Activated CD4-positive, alpha-beta T cell treated with anti-CD3 and anti-CD28 coated beads for 48 hours (primary cell): ENCODE measurements around the gene ORC2.
A peak's percentile ranks its signal among the peaks of the same experiment; 100 is the strongest.
"Not testable (repeated sequence)": the region's sequence is repeated elsewhere in the genome, so short reads cannot be mapped to it uniquely, and the experiment has no call there.

ENCODE experiments used
- DNase-seq: peaks from one replicate; pipeline ENCODE4 v3.0.0-alpha.2; 2020

Gene ORC2

DNA sequence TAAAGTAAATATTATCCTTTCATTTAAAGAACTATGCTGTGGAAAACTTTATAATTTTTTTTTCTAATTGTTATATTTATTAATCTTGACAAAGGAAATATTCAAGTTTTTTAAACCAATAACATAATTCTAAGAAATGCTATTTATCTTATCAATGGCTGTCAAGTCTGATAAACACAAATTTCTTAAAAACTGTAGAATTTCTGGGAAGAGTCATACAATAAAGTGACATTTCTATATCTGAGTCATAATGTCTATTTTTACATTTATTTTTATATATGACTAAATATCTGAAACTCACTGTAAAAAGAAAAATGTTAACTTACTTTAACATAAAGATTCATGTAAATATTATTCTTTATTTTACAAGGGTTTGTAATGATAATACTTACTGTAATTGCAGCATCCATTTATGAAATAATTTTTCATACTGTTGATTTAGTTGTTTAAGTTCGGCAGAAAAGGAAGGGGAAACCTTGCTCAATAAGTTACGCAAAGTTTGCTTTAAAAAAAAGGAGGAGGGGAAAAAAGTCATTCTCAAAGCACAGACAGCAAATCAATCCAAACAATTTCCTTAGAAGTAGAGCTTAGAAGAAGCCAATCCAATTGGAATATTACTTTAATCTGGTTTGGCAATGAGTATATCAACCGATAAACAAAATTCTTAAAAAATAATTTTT, 32.4 kb downstream of the ORC2 start:
- no peak for DNase-seq

DNA sequence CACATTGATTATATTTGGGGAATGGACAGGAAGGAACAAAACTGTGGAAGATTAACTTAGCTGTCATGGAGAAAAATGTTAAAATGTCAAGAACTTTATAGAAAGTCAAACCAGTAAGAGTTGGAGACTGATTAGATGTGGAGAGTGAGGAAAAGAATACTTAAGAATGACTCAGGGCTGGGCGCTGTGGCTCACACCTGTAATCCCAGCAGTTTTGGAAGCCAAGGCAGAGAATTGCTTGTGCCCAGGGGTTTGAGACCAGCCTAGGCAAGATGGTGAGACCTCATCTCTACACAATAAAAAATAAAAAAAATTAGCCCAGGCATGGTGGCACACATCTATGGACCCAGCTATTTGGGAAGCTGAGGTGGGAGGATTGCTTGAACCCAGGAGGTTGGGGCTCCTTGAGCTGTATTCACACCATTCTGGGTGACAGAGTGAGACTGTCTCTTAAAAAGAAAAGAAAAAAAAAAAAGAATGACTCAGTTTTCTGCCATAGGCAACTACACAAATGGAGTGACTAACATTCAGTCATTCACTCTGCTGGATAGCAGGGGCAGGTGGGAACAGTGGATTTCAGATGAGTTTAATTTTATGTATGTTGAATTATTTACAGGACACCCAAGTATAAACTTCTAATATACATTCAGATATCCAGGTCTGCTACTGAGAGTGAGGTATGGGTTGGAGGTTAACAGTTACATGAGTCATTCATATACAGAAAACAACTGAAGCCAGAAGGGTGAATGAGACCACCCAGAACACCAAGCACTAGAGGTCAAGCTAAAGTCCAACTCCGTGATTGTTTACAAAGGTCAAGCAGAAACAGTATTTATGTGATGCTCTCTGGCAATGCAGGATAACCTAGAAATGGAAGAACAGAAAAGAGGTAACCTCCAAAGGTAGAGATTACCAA, 33.9 kb downstream of the ORC2 start:
- DNase-seq: no peak

DNA sequence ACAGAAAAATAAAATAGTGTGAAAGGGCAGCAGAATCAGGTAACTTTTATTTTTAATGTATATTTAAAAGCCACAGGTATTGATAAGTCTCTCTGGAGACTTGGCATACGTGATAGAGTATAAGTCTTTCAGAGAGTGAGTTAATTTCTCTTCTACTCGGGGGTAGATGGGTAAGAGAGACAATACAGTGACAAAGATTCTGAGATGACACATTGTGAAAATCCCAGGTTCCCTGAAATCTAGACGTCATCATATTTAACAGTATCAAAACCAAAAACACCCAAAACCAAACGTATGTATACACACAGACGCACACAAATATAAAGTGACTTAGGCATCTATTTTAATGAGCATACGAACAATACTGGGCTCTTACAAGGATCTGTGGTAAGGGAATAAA, 41.0 kb downstream of the ORC2 start:
- DNase-seq: no peak

DNA sequence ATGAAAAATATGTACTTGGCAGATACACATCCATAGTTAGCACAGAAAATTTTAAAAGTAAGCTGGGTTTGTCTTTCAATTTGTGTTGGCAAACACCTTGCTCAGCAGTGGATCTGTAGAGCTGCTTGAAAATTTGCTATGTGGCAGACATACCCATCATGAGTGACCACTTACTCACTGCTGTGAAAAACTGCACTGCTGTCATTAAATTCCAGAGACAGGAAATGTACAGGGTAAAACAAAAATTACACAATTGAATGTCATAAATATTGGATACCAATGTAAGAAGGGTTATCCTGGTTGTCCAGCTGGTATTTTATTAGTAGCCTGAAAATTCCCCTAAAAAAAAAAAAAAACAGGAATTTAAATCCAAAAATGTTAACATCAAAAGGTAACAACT, 49.8 kb downstream of the ORC2 start:
- no peak for DNase-seq

DNA sequence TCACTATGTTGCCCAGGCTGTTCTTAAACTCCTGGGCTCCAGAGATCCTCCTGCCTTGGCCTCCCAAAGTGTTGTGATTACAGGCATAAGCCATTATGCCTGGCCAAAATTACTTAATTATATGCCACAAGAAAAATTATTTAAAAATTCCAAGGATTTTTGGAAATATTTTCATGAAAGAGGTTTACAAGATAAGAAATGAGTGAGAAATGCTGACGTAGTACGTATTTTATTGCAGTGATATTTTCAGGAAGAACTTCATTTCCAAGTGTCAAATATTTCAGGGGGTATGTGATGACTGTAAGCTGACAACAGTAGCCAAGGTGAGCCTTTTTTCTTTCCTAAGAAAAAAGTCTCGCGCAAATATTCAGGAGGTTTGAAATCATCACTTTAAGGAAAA, 53.5 kb downstream of the ORC2 start:
- no peak for DNase-seq

DNA sequence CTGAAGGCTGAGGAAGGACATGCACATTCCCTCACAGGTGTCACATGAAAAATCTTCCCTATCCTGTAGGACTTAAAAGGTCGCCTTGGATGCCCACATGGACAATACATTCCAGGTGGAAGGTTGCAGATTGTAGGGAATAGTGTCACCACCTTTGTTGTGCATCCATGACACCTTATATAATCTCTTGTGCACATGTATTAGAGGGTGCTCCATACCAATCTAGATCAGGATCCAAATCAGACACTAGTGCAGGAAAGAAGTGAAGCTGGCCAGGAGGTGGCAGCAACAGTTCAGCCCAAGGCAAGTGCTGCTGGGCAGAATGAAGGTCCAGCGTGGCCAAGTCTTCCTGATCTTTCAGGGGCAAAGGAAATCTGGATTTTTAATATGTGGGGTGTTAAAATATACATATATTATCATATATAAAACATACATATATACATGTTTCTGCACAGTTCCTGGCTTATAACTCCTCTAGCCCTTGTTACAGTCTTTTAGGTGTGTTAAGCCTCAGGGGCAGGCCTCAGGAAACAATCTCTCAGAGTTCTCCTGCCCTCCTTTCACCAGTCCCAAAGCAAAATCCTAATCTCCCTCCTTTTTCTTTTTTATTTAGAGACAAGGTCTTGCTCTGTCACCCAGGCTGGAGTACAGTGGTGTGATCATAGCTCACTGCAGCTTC, 57.7 kb downstream of the ORC2 start:
- DNase-seq: peak; percentile 72

DNA sequence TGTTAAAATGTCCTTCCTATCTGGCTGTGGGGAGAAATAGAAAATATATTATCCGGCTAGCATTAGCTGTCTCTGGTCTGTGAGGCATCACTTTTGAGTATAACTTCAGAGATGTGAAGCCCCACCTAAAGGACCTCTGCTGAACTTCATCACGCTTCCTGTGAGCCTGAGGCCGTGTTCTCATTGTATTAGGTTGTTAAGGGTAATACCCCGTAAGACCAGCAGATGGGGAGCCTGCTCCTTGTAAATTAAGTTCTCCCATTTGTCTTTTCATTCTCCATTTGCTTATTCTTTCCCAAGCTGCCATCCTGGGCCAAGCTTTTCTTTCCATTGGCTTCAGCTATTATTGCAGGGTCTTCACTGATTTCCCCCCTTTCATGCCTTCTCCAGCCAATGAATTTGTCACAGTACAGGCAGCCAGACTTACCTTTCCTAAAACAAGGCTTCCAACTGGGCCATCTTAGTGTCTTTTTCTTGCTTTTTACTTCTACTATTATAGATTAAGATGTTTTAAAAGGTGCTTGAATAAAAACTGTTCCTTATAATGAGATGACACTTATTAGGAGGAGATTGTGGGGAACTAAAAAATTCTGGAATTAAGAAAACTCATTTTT, 61.9 kb downstream of the ORC2 start:
- peak; percentile 80 for DNase-seq

DNA sequence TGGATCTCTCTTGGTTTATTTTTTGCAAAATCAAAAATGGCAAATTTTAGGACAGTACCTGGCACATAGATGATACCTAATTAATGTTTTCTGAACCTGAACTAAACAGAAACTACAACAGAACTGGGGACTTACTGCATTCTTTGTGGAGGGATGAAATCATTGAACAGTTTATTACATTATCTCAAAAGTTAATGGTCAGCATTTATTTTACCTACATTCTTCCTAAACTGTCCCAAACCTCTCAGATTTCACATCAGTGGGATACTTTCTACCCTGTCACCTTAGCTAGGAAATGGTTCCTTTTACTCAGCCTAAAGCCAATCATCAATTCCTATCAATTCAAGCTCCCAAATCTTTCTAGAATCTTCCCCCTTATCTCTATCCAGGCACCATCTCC, 64.0 kb downstream of the ORC2 start:
- no peak for DNase-seq

DNA sequence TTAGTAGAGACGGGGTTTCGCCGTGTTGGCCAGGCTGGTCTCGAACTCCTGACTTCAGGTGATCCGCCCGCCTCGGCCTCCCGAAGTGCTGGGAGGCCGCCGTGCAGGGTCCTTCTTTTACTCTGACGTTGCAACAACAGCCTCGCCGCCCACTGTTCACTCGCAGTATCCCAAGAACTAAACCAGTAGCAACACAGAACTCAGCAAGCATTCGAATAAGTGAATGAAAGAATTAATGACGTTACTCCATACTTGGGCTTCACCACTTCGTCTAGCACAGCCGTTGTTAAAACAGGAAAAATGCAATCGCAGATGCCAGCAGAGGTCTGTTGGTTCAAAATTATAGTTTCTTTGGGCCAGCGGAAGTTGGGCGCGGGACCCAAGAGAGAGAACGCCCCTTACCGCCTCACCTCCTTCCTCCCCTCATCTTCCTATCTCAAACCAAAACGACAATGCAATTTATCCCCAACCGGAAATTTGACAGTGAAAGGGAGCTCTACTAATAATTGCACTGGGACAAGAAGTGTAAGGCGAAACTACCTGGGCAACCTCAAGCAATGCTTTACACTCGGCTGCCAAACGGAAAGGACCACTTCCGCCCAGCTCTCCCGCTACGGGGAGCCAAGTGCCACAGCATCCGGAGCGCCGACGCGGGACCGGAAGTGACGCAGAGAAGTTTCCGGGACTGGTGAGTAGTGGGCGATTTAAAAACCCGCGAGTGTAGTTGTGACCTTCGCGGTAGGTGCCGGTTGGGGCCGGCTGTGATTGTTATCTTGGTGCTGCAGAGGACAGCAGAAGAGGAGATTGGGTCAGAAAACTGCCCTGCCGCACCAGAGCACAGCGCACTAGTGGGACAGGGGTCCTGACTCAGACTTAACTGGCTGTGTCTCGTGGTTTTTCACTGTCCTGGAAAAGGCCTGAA, 74.5 kb downstream of the ORC2 start, which contains the start of the genes NIF3L1 and PPIL3:
Gene NIF3L1, plus strand, starts transcription at position 668 of the 922 bp plus-strand sequence. CDS start 2,573 bp downstream, outside the sequence.
Gene PPIL3, minus strand, starts transcription at position 374 of the 922 bp plus-strand sequence. CDS start 1,462 bp downstream, outside the sequence.
- DNase-seq: peak; percentile 98

DNA sequence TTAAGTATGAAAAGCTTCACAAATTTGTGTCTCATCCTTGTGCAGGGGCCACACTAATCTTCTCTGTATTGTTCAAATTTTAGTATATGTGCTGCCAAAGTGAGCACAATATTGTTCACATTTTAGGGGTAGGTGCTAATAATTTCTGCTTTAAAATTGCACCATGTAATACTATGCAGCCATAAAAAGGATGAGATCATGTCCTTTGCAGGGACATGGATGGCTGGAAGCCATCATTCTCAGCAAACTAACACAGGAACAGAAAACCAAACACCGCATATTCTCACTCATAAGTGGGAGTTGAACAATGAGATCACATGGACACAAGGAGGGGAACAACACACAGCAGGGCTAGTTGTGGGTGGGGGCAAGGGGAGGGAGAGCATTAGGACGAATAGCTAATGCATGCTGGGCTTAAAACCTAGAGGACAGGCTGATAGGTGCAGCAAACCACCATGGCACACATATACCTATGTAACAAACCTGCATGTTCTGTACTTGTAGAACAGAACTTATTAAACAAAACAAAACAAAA, 81.7 kb downstream of the ORC2 start:
- DNase-seq: not testable (repeated sequence)

DNA sequence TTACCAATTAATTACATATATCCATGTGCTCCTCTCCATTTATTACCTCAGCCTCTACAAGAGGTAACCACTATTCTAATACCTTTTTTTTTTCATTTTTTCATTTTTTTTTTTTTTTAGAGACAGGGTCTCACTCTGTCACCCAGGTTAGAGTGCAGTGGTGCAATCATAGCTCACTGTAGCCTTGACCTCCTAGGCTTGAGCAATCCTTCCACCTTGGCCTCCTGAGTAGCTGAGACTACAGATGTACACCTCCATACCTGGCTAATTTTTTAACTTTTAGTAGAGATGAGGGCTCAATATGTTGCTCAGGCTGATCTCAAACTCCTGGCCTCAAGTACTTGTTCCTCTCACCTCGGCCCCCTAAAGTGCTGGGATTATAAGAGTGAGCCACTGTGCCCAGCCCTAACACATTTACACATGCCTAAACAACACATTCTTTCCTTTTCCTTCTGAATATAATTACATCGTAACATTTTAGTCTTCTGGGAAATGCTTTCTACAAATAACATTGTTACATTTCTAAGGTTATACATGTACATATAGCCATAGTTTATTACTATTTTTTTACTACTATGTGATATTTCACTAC, 85.1 kb downstream of the ORC2 start:
- no peak for DNase-seq

DNA sequence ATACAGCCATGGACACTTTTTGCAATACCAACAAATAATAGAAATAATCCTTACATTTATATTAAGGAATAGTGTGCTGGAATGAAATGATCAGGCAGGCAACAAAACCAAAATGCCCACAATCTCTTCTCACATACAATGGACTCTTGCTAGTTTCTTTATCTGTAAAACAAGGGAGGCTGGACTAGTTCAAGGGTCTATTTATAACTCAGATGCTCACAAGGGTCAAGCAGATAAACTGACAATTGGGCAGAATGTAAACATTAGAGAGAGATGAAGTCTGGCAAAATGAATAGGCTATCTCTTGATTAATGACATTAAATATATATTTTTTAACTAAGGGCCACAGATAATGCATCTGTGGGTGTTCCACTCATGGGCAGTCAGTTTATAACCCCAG, 86.0 kb downstream of the ORC2 start:
- no peak for DNase-seq

DNA sequence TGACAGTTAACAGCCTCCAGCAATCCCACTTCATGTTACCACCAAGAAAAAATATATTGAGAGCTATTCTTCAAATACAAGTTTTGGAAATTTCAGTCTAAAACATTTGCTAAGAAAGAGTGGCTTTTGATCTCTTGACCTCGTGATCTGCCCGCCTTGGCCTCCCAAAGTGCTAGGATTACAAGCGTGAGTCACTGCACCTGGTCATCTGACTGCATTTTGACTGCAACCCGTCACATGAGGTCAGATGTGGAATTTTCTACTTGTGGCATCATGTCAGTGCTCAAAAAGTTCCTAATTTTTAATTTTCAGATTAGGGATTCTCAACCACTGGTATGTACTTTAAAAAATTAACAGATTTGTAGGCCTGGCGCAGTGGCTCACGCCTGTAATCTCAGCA, 89.9 kb downstream of the ORC2 start:
- no peak for DNase-seq

DNA sequence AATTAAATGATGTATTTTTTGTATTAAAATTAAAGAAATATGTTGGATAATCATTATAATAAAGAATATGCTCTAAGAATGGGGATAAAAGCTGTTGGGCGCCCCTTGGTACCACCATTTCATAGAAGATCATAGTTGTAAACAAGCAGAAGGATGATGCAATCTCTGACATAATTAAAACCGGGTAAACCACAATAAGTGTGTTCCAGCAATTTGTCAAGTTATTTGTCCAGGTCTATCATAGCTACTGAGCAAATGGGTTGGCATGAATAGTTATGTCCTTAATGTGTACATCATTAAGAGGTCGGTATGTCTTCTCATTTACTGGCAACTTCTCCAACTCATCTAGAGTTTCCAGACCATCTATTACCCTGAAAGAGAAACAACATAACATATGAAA, 92.3 kb downstream of the ORC2 start:
- no peak for DNase-seq

DNA sequence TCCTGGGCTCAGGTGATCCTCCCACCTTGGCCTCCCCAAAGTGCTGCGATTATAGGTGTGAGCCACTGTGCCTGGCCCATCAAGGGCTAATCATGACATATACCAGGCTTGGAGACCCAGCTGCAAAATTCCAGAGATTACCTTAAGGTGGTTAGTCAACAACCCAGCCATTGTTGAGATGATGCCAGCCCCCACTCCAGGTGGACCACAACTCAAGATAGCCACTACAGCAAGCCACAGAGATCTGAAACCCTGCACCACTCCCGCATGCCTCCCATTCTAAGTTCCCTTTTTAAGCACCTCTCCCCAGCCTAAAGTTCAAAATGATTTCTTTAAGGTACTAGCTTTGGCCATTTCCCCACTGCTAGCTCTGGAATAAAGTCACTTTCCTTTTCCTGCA, 94.4 kb downstream of the ORC2 start:
- no peak for DNase-seq

DNA sequence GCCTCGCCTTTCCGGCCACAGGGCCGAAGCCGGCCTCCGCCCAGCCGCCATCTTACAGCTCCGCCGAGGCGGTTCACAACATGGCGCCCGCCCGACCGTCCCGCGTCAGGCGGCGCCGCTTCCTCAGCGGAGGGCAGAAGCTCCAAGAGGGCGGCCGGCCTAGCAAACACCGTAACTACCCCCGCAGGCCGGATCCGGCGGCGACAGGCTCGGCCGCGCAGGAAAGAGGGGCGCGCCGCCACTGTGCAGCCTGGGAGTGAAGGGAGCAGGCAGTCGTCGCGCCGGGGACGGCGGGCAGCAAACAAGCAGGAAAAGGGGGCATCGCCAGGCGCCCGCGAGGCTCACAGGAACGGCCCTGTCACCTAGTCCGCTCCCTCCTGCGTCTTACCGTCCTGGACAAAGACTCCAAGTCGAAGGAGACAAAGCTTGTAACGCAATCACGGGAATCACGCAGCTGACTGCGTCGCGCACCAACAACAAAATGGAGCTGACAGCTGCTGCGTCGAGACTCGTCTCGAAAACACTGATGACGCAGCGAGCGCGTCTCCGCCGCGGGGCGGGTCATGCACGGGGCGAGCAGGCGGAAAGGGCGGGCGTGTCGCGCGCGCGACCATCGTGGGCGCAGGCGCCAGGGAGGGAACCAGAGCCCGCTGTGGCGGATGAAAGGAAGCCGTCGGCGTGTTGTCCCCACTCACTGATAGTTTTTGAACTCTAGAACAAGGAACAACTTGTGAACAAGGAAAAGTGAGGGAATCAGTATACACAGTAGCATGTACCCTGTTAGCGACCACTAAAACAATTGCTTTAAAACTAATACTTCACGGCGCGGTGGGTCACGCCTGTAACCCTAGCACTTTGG, 99.1 kb downstream of the ORC2 start, which contains the start of gene CLK1:
Gene CLK1, minus strand, starts transcription at position 483 of the 859 bp plus-strand sequence. CDS start 2,796 bp downstream, outside the sequence.
- DNase-seq: peak; percentile 98

DNA sequence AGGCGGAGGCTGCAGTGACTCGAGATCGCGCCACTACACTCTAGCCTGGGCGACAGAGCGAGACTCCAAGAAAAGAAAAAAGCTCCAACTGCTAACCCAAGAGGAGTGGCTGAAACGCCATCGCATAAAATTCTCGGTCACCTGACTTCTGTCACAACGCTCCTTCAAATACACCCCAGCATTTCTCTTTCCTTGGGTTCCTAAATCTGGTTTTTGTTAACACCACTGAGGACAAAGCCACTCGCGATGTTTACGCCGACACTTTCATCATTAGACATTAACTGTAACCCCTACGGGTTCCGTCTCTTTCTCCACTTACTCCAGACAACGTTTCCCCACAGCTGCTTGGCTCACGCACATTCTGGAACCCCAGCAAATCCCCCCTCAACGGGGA, 99.7 kb downstream of the ORC2 start:
- DNase-seq: peak; percentile 37

DNA sequence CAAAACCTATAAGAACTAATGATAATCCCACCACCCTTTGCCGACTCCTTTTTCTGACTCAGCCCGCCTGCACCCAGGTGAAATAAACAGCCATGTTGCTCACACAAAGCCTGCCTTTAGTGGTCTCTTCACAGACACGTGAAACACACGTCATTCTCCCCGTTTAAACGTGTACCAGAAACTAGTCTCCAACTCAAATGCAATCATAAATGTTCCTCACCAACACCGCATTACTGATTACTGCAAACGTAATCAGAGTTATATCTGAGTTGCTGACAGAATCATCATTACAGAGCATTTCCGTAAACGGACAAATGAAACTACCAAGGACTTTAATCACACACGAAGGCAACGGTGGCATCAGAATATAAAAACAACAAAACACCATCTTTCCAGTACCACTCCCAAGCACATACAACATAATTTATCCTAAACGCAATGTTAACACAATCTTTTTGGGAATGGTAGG, 100.9 kb downstream of the ORC2 start:
- DNase-seq: peak; percentile 78

DNA sequence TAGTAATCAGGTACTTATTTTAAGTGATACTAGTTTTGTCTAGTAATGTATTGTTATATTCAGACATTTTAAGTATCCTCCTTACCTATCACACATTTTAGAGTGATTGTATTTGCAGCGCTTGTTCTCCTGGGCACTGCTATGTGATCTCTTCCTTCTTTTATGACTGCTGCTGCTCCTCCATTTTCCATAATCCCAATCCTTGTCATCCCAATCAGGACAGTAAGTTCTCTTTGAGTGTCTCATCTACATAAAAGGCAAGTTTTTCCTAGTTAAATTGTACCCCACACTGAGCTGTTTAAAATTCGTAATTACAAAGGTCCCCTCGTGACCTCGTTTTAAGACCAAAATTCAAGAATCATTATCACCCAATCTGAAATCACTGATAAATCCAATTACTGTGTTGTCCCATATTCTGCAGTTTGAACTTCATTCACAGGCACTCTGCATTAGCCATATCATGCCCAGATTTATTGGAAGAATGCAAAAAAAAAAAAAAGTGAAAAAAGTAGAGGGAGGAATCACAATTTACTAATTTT, 101.8 kb downstream of the ORC2 start:
- no peak for DNase-seq
